HCT116 (cell line): ENCODE data around the gene SART3.

Experiments
- CTCF ChIP-seq, 3 experiments: fragments of 200-600 bp in 1 of 3; sonication (generic) in 1 of 3; IDR thresholded peaks in 2 of 3; conservative IDR thresholded peaks in 1 of 3; 2 replicates each; pipeline ENCODE4 v1.5.1; 2012 to 2017; ENCODE audit warnings: low read depth in 2 of 3, low read length in 2 of 3, antibody characterized with exemption in 1 of 3, borderline replicate concordance in 1 of 3, control low read depth in 1 of 3, mild to moderate bottlenecking in 1 of 3, mixed read lengths in 1 of 3, mixed run types in 1 of 3, moderate library complexity in 1 of 3; ENCODE audit not compliant: insufficient read depth in 1 of 3
- EGR1 ChIP-seq: IDR thresholded peaks from 2 replicates; pipeline ENCODE4 v1.6.1; 2012; ENCODE audit warnings: low read depth
- EZH2 ChIP-seq: fragments of 200-600 bp; sonication (generic); IDR thresholded peaks from 2 replicates; pipeline ENCODE4 v1.6.1; 2017; ENCODE audit warnings: antibody characterized with exemption, mixed run types
- EZH2phosphoT487 ChIP-seq: fragments of 200-600 bp; IDR thresholded peaks from 2 replicates; pipeline ENCODE4 v1.6.1; 2018; ENCODE audit warnings: antibody characterized with exemption, borderline replicate concordance
- FOSL1 ChIP-seq: IDR thresholded peaks from 2 replicates; pipeline ENCODE4 v1.6.1; 2012; ENCODE audit warnings: low read depth
- JUND ChIP-seq: IDR thresholded peaks from 2 replicates; pipeline ENCODE4 v1.6.1; 2012
- POLR2A ChIP-seq: IDR thresholded peaks from 2 replicates; pipeline ENCODE4 v1.7.0; 2011; ENCODE audit warnings: borderline replicate concordance; ENCODE audit not compliant: insufficient read depth, insufficient read length; ENCODE audit errors: extremely low read depth
- POLR2AphosphoS5 ChIP-seq: IDR thresholded peaks from 2 replicates; pipeline ENCODE4 v1.6.1; 2011; ENCODE audit warnings: mild to moderate bottlenecking, low read depth, low read length, moderate library complexity
- RAD21 ChIP-seq: IDR thresholded peaks from 2 replicates; pipeline ENCODE4 v1.6.1; 2012; ENCODE audit warnings: low read depth, mild to moderate bottlenecking
- REST ChIP-seq: IDR thresholded peaks from 2 replicates; pipeline ENCODE4 v1.6.1; 2012; ENCODE audit warnings: low read depth
- SIN3A ChIP-seq: IDR thresholded peaks from 2 replicates; pipeline ENCODE4 v1.6.1; 2012; ENCODE audit warnings: low read depth
- YY1 ChIP-seq: IDR thresholded peaks from 2 replicates; pipeline ENCODE4 v1.6.1; 2011; ENCODE audit warnings: low read length, low read depth, moderate library complexity, mild to moderate bottlenecking; ENCODE audit not compliant: insufficient replicate concordance; ENCODE audit errors: extremely low read depth

- TF ChIP-seq REST (no peak), CTCF (IDR thresholded peaks at IDR 0.05 in 2 of 3, conservative IDR thresholded peaks at IDR 0.05 in 1 of 3; ENCODE audit: borderline replicate concordance in 1 of 3, insufficient read depth in 1 of 3, low read depth in 2 of 3, low read length in 2 of 3) (no peak), EZH2 (no peak), POLR2A (no peak), YY1 (no peak), EZH2phosphoT487 (no peak), RAD21 (no peak), POLR2AphosphoS5 (peak; percentile 79), JUND (no peak), SIN3A (0 out of 2 replicates have a peak, but pooled peaks have one; percentile 37), EGR1 (no peak), FOSL1 (no peak)
Measured at GRCh38 chr12:108514973-108515814, 45.8 kb downstream of the SART3 start, which contains the start of gene FICD.
